Breast epithelium (tissue), 4 donors: ENCODE measurements around the gene LRCOL1. TPM values are rescaled to one million over a fixed set of nuclear protein-coding genes. Genes with fewer than 3 reads are reported as not detected.

Experiments used
- DNase-seq, 2 donors: peaks; one replicate each; pipeline ENCODE4 v3.0.0-alpha.2; 2019; ENCODE audit warnings: low spot score in 2 of 2
- H3K27ac ChIP-seq, 2 donors: fragments of 200-600 bp; sonication (generic) in 1 of 2; one replicate each; pipeline ENCODE4 v1.5.1; 2016 to 2019; ENCODE audit warnings: mild to moderate bottlenecking in 1 of 2
- H3K27me3 ChIP-seq, 2 donors: fragments of 200-600 bp; sonication (generic) in 1 of 2; one replicate each; pipeline versions ENCODE4 v1.5.1 to v1.6.0; 2017 to 2019; ENCODE audit warnings: control low read depth in 1 of 2, mild to moderate bottlenecking in 1 of 2
- H3K36me3 ChIP-seq: fragments of 200-600 bp; one replicate; pipeline ENCODE4 v1.5.1; 2019
- H3K4me1 ChIP-seq, 2 donors: fragments of 200-600 bp; sonication (generic); one replicate each; pipeline ENCODE4 v1.5.1; 2016 to 2019; ENCODE audit warnings: control low read depth in 1 of 2
- H3K4me3 ChIP-seq, 3 donors: fragments of 200-600 bp; sonication (generic); 1 replicate in 2 of 3; 2 replicates in 1 of 3; pipeline ENCODE4 v1.5.1; 2016 to 2019; ENCODE audit warnings: mild to moderate bottlenecking in 3 of 3, moderate library complexity in 2 of 3
- H3K9me3 ChIP-seq, 2 donors: fragments of 200-600 bp; sonication (generic) in 1 of 2; one replicate each; pipeline ENCODE4 v1.5.1; 2016 to 2019; ENCODE audit warnings: control low read depth in 1 of 2
- CTCF ChIP-seq, 3 donors: fragments of 450-650 bp; IDR thresholded peaks; one replicate each; pipeline ENCODE4 v1.5.1; 2016 to 2017; ENCODE audit warnings: antibody characterized with exemption in 3 of 3, mild to moderate bottlenecking in 3 of 3, moderate library complexity in 3 of 3
- POLR2A ChIP-seq: fragments of 450-650 bp; IDR thresholded peaks from one replicate; pipeline ENCODE4 v1.6.1; 2016; ENCODE audit warnings: antibody characterized with exemption, mild to moderate bottlenecking, moderate library complexity
- POLR2AphosphoS5 ChIP-seq, 3 donors: sonication (generic); formaldehyde crosslinking; IDR thresholded peaks; one replicate each; pipeline ENCODE4 v1.6.1; 2017; ENCODE audit warnings: antibody characterized with exemption in 3 of 3
- intact Hi-C: fragments of 100-400 bp; cut with DNase I; formaldehyde crosslinking; loops from one replicate; pipeline ENCODE4 v1.15.1; 2023; ENCODE audit warnings: low total_unique reads
- total RNA-seq, 3 donors: library from RNA; depleted of rRNA; stranded (reverse); fragments of >200 nt; gene quantifications; one replicate each; pipeline ENCODE4 v1.1.0, GENCODE V29; 2016

LRCOL1 gene
- total RNA-seq, 3 donors from 2014 or later: 0.59 TPM; not detected in 2

GRCh38 chr12:132620899-132621656 lies 10.7 kb upstream of the LRCOL1 start:
- no peak overlapping the region for H3K4me3 ChIP-seq
- peaks cover 12 to 42% of the 10 kb centered on the region in 2 donors for H3K27me3 ChIP-seq
- no peak overlapping the region for H3K27ac ChIP-seq
- peaks cover 10 to 13% of the 10 kb centered on the region in 2 donors for H3K9me3 ChIP-seq
- no peak for DNase-seq
- H3K36me3 ChIP-seq: no peaks in the 10 kb centered on the region
- intact Hi-C loops: no loop called here
- TF ChIP-seq POLR2A (no peak), POLR2AphosphoS5 (IDR thresholded peaks at IDR 0.05) (no peak), CTCF (IDR thresholded peaks at IDR 0.05) (no peak)
- H3K4me1 ChIP-seq: peaks cover 8 to 19% of the 10 kb centered on the region in 2 donors

GRCh38 chr12:132620113-132620898 lies 9.9 kb upstream of the LRCOL1 start:
- Histone ChIP-seq H3K9me3 (peaks cover 10 to 17% of the 10 kb centered on the region in 2 donors), H3K4me3 (no peak overlapping the region), H3K36me3 (no peaks in the 10 kb centered on the region), H3K27ac (no peak overlapping the region), H3K4me1 (peaks cover 8 to 19% of the 10 kb centered on the region in 2 donors), H3K27me3 (peaks cover 12 to 49% of the 10 kb centered on the region in 2 donors)
- DNase-seq: no peak
- TF ChIP-seq POLR2A (no peak), POLR2AphosphoS5 (IDR thresholded peaks at IDR 0.05) (no peak), CTCF (IDR thresholded peaks at IDR 0.05) (no peak)
- intact Hi-C loops: no loop called here

- peaks cover 8 to 19% of the 10 kb centered on the region in 2 donors for H3K4me1 ChIP-seq
- H3K9me3 ChIP-seq: peaks cover 10 to 17% of the 10 kb centered on the region in 2 donors
- TF ChIP-seq CTCF (IDR thresholded peaks at IDR 0.05): no peak
- no peak for TF ChIP-seq POLR2AphosphoS5 (IDR thresholded peaks at IDR 0.05)
- TF ChIP-seq POLR2A: no peak
- DNase-seq: no peak
- H3K36me3 ChIP-seq: no peaks in the 10 kb centered on the region
- intact Hi-C loops: loop anchor here (10.0 kb wide), 1 partner anchor 205 kb away; no protein-coding TSS in a partner anchor
- H3K27ac ChIP-seq: no peak overlapping the region
- no peak overlapping the region for H3K4me3 ChIP-seq
- H3K27me3 ChIP-seq: peaks cover 12 to 55% of the 10 kb centered on the region in 2 donors
Measured at GRCh38 chr12:132619386-132620112, 9.2 kb upstream of the LRCOL1 start.

- Histone ChIP-seq H3K9me3 (peaks cover 10 to 17% of the 10 kb centered on the region in 2 donors), H3K27me3 (peaks cover 12 to 55% of the 10 kb centered on the region in 2 donors), H3K27ac (no peak overlapping the region), H3K4me1 (peaks cover 8 to 19% of the 10 kb centered on the region in 2 donors), H3K4me3 (peak overlapping the region in 1 of 3 donors; percentile 59), H3K36me3 (no peaks in the 10 kb centered on the region)
- TF ChIP-seq POLR2A (no peak), POLR2AphosphoS5 (IDR thresholded peaks at IDR 0.05) (no peak), CTCF (IDR thresholded peaks at IDR 0.05) (no peak)
- DNase-seq: no peak
- intact Hi-C loops: loop anchor here (10.0 kb wide), 1 partner anchor 204 kb away; no protein-coding TSS in a partner anchor
Measured at GRCh38 chr12:132619071-132619385, 8.6 kb upstream of the LRCOL1 start.
